H9 (cell line): ENCODE results near the gene SPTA1. TPM values are rescaled to one million over a fixed set of nuclear protein-coding genes. Genes with fewer than 3 reads are reported as not detected.

ENCODE experiments used
- DNase-seq: peaks from one replicate; pipeline ENCODE4 v3.0.0-alpha.2; 2017
- H2AFZ ChIP-seq: one replicate; pipeline ENCODE4 v1.6.1; 2013; ENCODE audit warnings: mild to moderate bottlenecking, low read length, control low read depth, moderate library complexity
- H2AK5ac ChIP-seq: 2 replicates; pipeline ENCODE4 v1.6.1; 2013; ENCODE audit warnings: low read length, control low read depth, mixed read lengths; ENCODE audit not compliant: insufficient read length
- H2BK120ac ChIP-seq: one replicate; pipeline ENCODE4 v1.6.1; 2013; ENCODE audit warnings: low read depth, mild to moderate bottlenecking, low read length, control low read depth, inconsistent platforms; ENCODE audit not compliant: poor library complexity, severe bottlenecking
- H2BK12ac ChIP-seq: 2 replicates; pipeline ENCODE4 v1.6.1; 2013; ENCODE audit warnings: low read length, control low read depth, mixed read lengths, low read depth; ENCODE audit not compliant: insufficient read length
- H2BK15ac ChIP-seq: 2 replicates; pipeline ENCODE4 v1.6.1; 2013; ENCODE audit warnings: low read depth, low read length, control low read depth
- H2BK20ac ChIP-seq: one replicate; pipeline ENCODE4 v1.6.1; 2013; ENCODE audit warnings: low read depth, mild to moderate bottlenecking, low read length, control low read depth, inconsistent platforms; ENCODE audit not compliant: poor library complexity, severe bottlenecking
- H2BK5ac ChIP-seq: 2 replicates; pipeline ENCODE4 v1.6.1; 2013; ENCODE audit warnings: low read length, control low read depth, mixed read lengths; ENCODE audit not compliant: insufficient read length
- H3K14ac ChIP-seq: 2 replicates; pipeline ENCODE4 v1.6.1; 2013; ENCODE audit warnings: low read length, control low read depth; ENCODE audit not compliant: insufficient read depth
- H3K18ac ChIP-seq: 2 replicates; pipeline ENCODE4 v1.6.1; 2013; ENCODE audit warnings: low read depth, mild to moderate bottlenecking, mixed read lengths, low read length, control low read depth; ENCODE audit not compliant: insufficient read length
- H3K23ac ChIP-seq: 2 replicates; pipeline ENCODE4 v1.6.1; 2013; ENCODE audit warnings: low read length, control low read depth, mixed read lengths, low read depth; ENCODE audit not compliant: insufficient read length
- H3K23me2 ChIP-seq: 2 replicates; pipeline ENCODE4 v1.6.1; 2013; ENCODE audit warnings: low read depth, mild to moderate bottlenecking, mixed read lengths, low read length, control low read depth; ENCODE audit not compliant: insufficient read length, poor library complexity, severe bottlenecking
- H3K27ac ChIP-seq: 2 replicates; pipeline ENCODE4 v1.5.1; 2013; ENCODE audit warnings: low read length, control low read depth, mixed read lengths, low read depth; ENCODE audit not compliant: insufficient read length
- H3K27me3 ChIP-seq: 2 replicates; pipeline ENCODE4 v1.6.1; 2013; ENCODE audit warnings: low read length, control low read depth, inconsistent platforms; ENCODE audit not compliant: insufficient read depth
- H3K4ac ChIP-seq: 2 replicates; pipeline ENCODE4 v1.6.1; 2013; ENCODE audit warnings: low read depth, mild to moderate bottlenecking, control low read depth, inconsistent platforms, low read length, moderate library complexity
- H3K4me1 ChIP-seq: 2 replicates; pipeline ENCODE4 v1.6.1; 2013; ENCODE audit warnings: low read length, control low read depth, inconsistent platforms; ENCODE audit not compliant: insufficient read depth
- H3K4me2 ChIP-seq: 2 replicates; pipeline ENCODE4 v1.6.1; 2013; ENCODE audit warnings: low read length, control low read depth, mixed read lengths; ENCODE audit not compliant: insufficient read length, insufficient read depth
- H3K56ac ChIP-seq: 2 replicates; pipeline ENCODE4 v1.6.1; 2013; ENCODE audit warnings: low read depth, mild to moderate bottlenecking, mixed read lengths, low read length, control low read depth; ENCODE audit not compliant: insufficient read length
- H3K79me1 ChIP-seq: 2 replicates; pipeline ENCODE4 v1.6.1; 2013; ENCODE audit warnings: low read depth, mild to moderate bottlenecking, moderate library complexity, low read length, control low read depth, inconsistent platforms; ENCODE audit not compliant: insufficient read depth, poor library complexity, severe bottlenecking
- H3K79me2 ChIP-seq: 2 replicates; pipeline ENCODE4 v1.6.1; 2013; ENCODE audit warnings: low read length, control low read depth, inconsistent platforms; ENCODE audit not compliant: insufficient read depth
- H3K9ac ChIP-seq: 2 replicates; pipeline ENCODE4 v1.6.1; 2013; ENCODE audit warnings: low read length, control low read depth, mixed read lengths; ENCODE audit not compliant: insufficient read length; ENCODE audit errors: extremely low read depth
- H3K9me3 ChIP-seq: one replicate; pipeline ENCODE4 v1.6.1; 2013; ENCODE audit warnings: low read depth, low read length, inconsistent platforms; ENCODE audit not compliant: control insufficient read depth
- H3T11ph ChIP-seq: one replicate; pipeline ENCODE4 v1.6.1; 2013; ENCODE audit warnings: mild to moderate bottlenecking, low read length, control low read depth, inconsistent platforms
- H4K20me1 ChIP-seq: one replicate; pipeline ENCODE4 v1.6.1; 2013; ENCODE audit not compliant: control insufficient read depth, insufficient read length, insufficient read depth
- H4K5ac ChIP-seq: 2 replicates; pipeline ENCODE4 v1.6.1; 2013; ENCODE audit warnings: low read depth, mild to moderate bottlenecking, mixed read lengths, low read length, control low read depth; ENCODE audit not compliant: insufficient read length
- H4K8ac ChIP-seq: replicated peaks from 2 replicates; pipeline ENCODE4 v1.6.1; 2013; ENCODE audit warnings: low read length, control low read depth, mixed read lengths, low read depth; ENCODE audit not compliant: insufficient read length
- H4K91ac ChIP-seq: 2 replicates; pipeline ENCODE4 v1.6.1; 2013; ENCODE audit warnings: low read depth, mild to moderate bottlenecking, moderate library complexity, mixed read lengths, low read length, control low read depth; ENCODE audit not compliant: insufficient read length
- H3K27ac Mint-ChIP-seq, 3 experiments: 2 replicates in 2 of 3; 3 replicates in 1 of 3; pipeline ENCODE4 v1.8.0; 2020 to 2021; ENCODE audit warnings: mixed read lengths in 3 of 3, mild to moderate bottlenecking in 1 of 3, moderate library complexity in 1 of 3
- H3K27me3 Mint-ChIP-seq: 2 replicates; pipeline ENCODE4 v1.8.0; 2021; ENCODE audit warnings: low read depth, mild to moderate bottlenecking, moderate library complexity, mixed read lengths
- H3K36me3 Mint-ChIP-seq, 3 experiments: 2 replicates in 2 of 3; 3 replicates in 1 of 3; pipeline ENCODE4 v1.8.0; 2020 to 2021; ENCODE audit warnings: low read depth in 3 of 3, mixed read lengths in 3 of 3; ENCODE audit not compliant: insufficient read depth in 1 of 3
- H3K4me1 Mint-ChIP-seq, 2 experiments: 2 replicates each; pipeline ENCODE4 v1.8.0; 2020; ENCODE audit warnings: mixed read lengths in 2 of 2
- H3K4me3 Mint-ChIP-seq, 2 experiments: 2 replicates in 1 of 2; 3 replicates in 1 of 2; pipeline ENCODE4 v1.8.0; 2020 to 2021; ENCODE audit warnings: mild to moderate bottlenecking in 2 of 2, mixed read lengths in 2 of 2, moderate library complexity in 1 of 2
- H3K9me3 Mint-ChIP-seq, 2 experiments: 2 replicates in 1 of 2; 3 replicates in 1 of 2; pipeline ENCODE4 v1.8.0; 2020; ENCODE audit warnings: mild to moderate bottlenecking in 2 of 2, mixed read lengths in 2 of 2, moderate library complexity in 1 of 2
- CTCF ChIP-seq: fragments of 200-600 bp; sonication (generic); conservative IDR thresholded peaks from 3 replicates; pipeline ENCODE4 v1.8.0; 2021; ENCODE audit warnings: antibody characterized with exemption, mild to moderate bottlenecking
- WGBS: extraction: QIAGEN DNeasy Blood & Tissue Kit; methylation state at CpG from one replicate; pipeline ENCODE4 v1.1.7; 2013; ENCODE audit warnings: missing lambda C conversion rate, low lambda C conversion rate, mixed read lengths; ENCODE audit not compliant: insufficient read length; ENCODE audit errors: extremely low coverage; 5-methylcytosine and 5-hydroxymethylcytosine counted together
- total RNA-seq: library from RNA; stranded (reverse); gene quantifications from 2 replicates; pipeline ENCODE4 v1.2.1, GENCODE V29; 2021

SPTA1 gene
- total RNA-seq, 1 experiment from 2014 or later = not detected

GRCh38 chr1:158583962-158584361 lies 102.6 kb downstream of the SPTA1 start:
- H3K27me3 ChIP-seq = no peaks in the 10 kb centered on the region
- no peaks in the 10 kb centered on the region for H3K79me1 ChIP-seq
- no peaks in the 10 kb centered on the region for H3K23me2 ChIP-seq
- no peak overlapping the region for H2BK12ac ChIP-seq
- Mint-ChIP-seq H3K27me3 (no peaks in the 10 kb centered on the region), H3K4me1 (no peaks in the 10 kb centered on the region), H3K9me3 (peaks cover 10 to 11% of the 10 kb centered on the region in 2 experiments; a peak in 4 of 5 replicates), H3K4me3 (no peak overlapping the region), H3K36me3 (peaks cover 4 to 8% (median 4%) of the 10 kb centered on the region in 3 experiments; a peak in 5 of 7 replicates), H3K27ac (no peak overlapping the region)
- H3K4me1 ChIP-seq = no peaks in the 10 kb centered on the region; the same call in 1 of the 2 replicates
- no peak for DNase-seq
- H2BK15ac ChIP-seq = no peak overlapping the region
- no peak overlapping the region for H2BK5ac ChIP-seq
- H3K14ac ChIP-seq = no peak overlapping the region
- no CpG with 5 or more reads among the region's 4 CpGs for WGBS
- no peak overlapping the region for H2AFZ ChIP-seq
- no peak overlapping the region for H2BK20ac ChIP-seq
- H4K91ac ChIP-seq = no peak overlapping the region
- H3K9ac ChIP-seq = no peak overlapping the region
- no peak overlapping the region for H3K4ac ChIP-seq
- H3K4me2 ChIP-seq = no peak overlapping the region
- no peak for TF ChIP-seq CTCF
- H2BK120ac ChIP-seq = no peak overlapping the region
- no peak overlapping the region for H4K8ac ChIP-seq
- H3T11ph ChIP-seq = no peak overlapping the region
- no peak overlapping the region for H2AK5ac ChIP-seq
- H3K79me2 ChIP-seq = no peaks in the 10 kb centered on the region
- no peaks in the 10 kb centered on the region for H3K9me3 ChIP-seq
- no peak overlapping the region for H3K27ac ChIP-seq
- no peaks in the 10 kb centered on the region for H4K20me1 ChIP-seq
- no peak overlapping the region for H3K23ac ChIP-seq
- no peak overlapping the region for H4K5ac ChIP-seq
- no peak overlapping the region for H3K56ac ChIP-seq
- H3K18ac ChIP-seq = no peak overlapping the region
